Keratinocyte (primary cell): ENCODE results near the gene WDR83.

Experiments
- EZH2 ChIP-seq: IDR thresholded peaks from one replicate; pipeline ENCODE4 v1.6.1; 2012; ENCODE audit warnings: inconsistent platforms, mild to moderate bottlenecking, low read length, moderate library complexity
- TF ChIP-seq, protein P1 (sequence below), 3 experiments: IDR thresholded peaks in 1 of 3; conservative IDR thresholded peaks in 1 of 3; optimal IDR thresholded peaks in 1 of 3; 2 replicates in 2 of 3; 3 replicates in 1 of 3; pipeline versions ENCODE3 to v1.5.1; 2011; ENCODE audit warnings: low read length in 3 of 3, mild to moderate bottlenecking in 3 of 3, moderate library complexity in 2 of 3, control low read depth in 1 of 3, inconsistent platforms in 1 of 3; ENCODE audit not compliant: insufficient read depth in 2 of 3; ENCODE audit errors: extremely low read depth in 1 of 3

DNA sequence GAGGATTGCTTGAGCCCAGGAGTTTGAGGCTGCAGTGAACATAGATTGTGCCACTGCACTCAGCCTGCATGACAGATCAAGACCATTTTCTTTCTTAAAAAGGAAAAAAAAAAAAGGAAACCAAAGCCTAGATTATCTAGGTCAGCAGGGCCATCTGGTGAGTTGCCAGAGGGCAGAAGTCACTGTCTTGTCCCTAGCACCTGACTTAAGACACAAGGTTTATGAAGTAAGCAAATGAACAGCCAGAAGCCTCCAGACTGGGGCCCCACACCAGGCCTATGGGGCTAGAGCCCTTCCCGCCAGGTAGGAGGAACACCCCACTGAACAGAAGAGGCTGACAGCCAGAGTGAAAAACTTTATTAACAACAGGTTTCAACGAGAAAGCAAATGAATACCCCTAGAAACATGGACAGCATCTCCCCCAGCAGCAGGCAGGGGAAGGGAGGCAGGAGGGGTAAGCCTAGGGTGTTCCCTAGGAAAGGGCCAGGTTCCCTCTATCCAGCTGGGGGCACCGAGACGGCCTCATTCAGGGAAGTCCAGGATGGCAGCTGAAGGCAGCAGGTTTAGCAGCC lies 1.2 kb downstream of the WDR83 start:
- TF ChIP-seq, protein P1, sequence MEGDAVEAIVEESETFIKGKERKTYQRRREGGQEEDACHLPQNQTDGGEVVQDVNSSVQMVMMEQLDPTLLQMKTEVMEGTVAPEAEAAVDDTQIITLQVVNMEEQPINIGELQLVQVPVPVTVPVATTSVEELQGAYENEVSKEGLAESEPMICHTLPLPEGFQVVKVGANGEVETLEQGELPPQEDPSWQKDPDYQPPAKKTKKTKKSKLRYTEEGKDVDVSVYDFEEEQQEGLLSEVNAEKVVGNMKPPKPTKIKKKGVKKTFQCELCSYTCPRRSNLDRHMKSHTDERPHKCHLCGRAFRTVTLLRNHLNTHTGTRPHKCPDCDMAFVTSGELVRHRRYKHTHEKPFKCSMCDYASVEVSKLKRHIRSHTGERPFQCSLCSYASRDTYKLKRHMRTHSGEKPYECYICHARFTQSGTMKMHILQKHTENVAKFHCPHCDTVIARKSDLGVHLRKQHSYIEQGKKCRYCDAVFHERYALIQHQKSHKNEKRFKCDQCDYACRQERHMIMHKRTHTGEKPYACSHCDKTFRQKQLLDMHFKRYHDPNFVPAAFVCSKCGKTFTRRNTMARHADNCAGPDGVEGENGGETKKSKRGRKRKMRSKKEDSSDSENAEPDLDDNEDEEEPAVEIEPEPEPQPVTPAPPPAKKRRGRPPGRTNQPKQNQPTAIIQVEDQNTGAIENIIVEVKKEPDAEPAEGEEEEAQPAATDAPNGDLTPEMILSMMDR (optimal IDR thresholded peaks at IDR 0.05 in 1 of 3, IDR thresholded peaks at IDR 0.05 in 1 of 3, conservative IDR thresholded peaks at IDR 0.05 in 1 of 3; ENCODE audit: extremely low read depth in 1 of 3, insufficient read depth in 2 of 3, low read length in 3 of 3) = no peak
- TF ChIP-seq EZH2 = no peak
